22Rv1 (cell line): Measurements from ENCODE around the gene RAB7B.

Experiments used
- CTCF ChIP-seq: fragments of 450-650 bp; IDR thresholded peaks from 2 replicates; pipeline ENCODE4 v1.5.1; 2017; ENCODE audit warnings: mild to moderate bottlenecking
- ZFX ChIP-seq: fragments of 450-650 bp; IDR thresholded peaks from 2 replicates; pipeline ENCODE4 v1.6.1; 2017; ENCODE audit warnings: antibody characterized with exemption, borderline replicate concordance

DNA sequence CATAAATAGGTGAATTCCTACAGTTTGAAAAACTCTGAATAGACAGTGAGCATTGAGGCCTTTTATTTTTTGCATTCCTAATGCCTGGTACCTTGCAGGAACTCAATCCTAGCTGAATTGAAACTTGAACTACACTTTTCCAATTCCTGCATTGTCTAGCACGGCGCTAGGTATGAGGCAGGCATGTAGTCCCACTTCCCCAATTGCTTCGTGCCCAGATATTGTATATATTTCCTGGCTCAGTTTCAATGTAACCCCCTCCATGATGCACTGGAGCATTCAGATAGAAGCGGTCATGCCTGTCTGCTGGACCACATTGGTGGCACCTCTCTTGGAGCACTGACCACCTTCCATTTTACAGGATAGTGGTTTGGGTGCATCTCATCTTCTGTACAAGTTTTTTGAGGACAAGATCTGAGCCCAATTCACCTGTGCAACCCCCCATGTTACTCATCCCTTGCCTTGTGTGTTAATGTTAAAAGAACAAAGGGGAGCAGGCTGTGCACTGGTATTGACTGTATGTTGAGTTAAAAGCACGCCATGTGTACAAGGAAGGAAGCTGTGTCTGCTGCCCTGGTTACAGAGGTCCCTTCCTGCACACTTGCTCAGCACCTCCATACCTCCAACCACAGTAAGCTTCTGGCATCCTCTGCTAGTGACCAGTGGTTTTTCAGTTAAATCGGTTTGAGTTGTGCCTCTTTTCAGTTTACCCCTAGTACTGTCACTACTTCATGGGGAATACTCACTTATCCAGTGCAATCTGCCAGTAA lies 10.0 kb upstream of the RAB7B start:
- TF ChIP-seq CTCF: no peak
- no peak for TF ChIP-seq ZFX
